ENCODE data around the gene PLA2G15. TPM values are rescaled to one million over a fixed set of nuclear protein-coding genes. Genes with fewer than 3 reads are reported as not detected.

The PLA2G15 gene
- total RNA-seq, 4 donors from 2014 or later = 20.8 to 40.3 (median 38.4) TPM

DNA sequence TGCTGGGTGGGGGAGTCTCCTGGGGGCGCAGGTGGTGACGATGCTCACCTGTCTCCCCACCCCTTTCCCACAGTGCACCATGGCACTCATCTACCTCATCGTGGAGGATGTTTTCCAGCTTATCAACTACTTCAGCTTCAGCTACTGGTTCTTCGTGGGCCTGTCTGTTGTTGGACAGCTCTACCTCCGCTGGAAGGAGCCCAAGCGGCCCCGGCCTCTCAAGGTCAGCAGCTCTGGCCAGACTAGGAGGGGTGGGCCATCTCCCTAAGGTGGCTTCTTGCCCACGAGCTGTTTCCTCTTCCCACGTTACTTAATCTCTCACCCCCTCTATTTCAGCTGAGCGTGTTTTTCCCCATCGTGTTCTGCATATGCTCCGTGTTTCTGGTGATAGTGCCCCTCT lies 51.1 kb downstream of the PLA2G15 start:
- no peaks in the 10 kb centered on the region for H3K9me3 ChIP-seq
- intact Hi-C loops (cut with DNase I) = no loop called here
- H3K27ac ChIP-seq = no peak overlapping the region
- H3K27me3 ChIP-seq = no peaks in the 10 kb centered on the region
- WGBS, 2 donors = 83 to 86% methylated on average over 12 of the region's 12 CpGs
- DNase-seq = no peak
- no peak overlapping the region for H3K4me3 ChIP-seq (replicated peaks in 1 of 3)
- H3K36me3 ChIP-seq = peaks cover 70 to 74% of the 10 kb centered on the region in 2 donors
- TF ChIP-seq POLR2A (IDR thresholded peaks at IDR 0.05) = no peak
- peaks cover 0 to 20% of the 10 kb centered on the region in 2 donors for H3K4me1 ChIP-seq

DNA sequence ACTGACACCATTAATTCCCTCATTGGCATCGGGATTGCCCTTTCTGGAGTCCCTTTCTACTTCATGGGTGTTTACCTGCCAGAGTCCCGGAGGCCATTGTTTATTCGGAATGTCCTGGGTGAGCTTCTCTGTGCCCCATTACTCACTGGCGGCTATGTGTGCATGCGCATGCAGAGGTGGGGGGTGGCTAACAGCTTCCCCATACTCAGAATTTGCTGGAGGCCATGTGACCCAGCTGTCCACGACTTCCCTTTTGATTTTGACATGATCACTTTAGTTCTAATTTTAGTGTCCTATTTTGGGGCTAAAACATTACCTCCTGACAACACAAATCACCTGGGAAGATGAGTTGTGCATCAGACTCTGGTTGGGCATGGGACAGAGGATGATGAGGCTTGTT lies 51.5 kb downstream of the PLA2G15 start:
- peaks cover 0 to 20% of the 10 kb centered on the region in 2 donors for H3K4me1 ChIP-seq
- no peaks in the 10 kb centered on the region for H3K9me3 ChIP-seq
- TF ChIP-seq, protein P1, sequence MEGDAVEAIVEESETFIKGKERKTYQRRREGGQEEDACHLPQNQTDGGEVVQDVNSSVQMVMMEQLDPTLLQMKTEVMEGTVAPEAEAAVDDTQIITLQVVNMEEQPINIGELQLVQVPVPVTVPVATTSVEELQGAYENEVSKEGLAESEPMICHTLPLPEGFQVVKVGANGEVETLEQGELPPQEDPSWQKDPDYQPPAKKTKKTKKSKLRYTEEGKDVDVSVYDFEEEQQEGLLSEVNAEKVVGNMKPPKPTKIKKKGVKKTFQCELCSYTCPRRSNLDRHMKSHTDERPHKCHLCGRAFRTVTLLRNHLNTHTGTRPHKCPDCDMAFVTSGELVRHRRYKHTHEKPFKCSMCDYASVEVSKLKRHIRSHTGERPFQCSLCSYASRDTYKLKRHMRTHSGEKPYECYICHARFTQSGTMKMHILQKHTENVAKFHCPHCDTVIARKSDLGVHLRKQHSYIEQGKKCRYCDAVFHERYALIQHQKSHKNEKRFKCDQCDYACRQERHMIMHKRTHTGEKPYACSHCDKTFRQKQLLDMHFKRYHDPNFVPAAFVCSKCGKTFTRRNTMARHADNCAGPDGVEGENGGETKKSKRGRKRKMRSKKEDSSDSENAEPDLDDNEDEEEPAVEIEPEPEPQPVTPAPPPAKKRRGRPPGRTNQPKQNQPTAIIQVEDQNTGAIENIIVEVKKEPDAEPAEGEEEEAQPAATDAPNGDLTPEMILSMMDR (IDR thresholded peaks at IDR 0.05) = no peak
- no peak for TF ChIP-seq POLR2A (IDR thresholded peaks at IDR 0.05)
- H3K36me3 ChIP-seq = peaks cover 70 to 74% of the 10 kb centered on the region in 2 donors
- no peaks in the 10 kb centered on the region for H3K27me3 ChIP-seq
- no peak overlapping the region for H3K4me3 ChIP-seq (replicated peaks in 1 of 3)
- WGBS, 2 donors = 86 to 96% methylated on average over 6 of the region's 6 CpGs
- DNase-seq = no peak
- intact Hi-C loops (cut with DNase I) = no loop called here
- no peak overlapping the region for H3K27ac ChIP-seq

DNA sequence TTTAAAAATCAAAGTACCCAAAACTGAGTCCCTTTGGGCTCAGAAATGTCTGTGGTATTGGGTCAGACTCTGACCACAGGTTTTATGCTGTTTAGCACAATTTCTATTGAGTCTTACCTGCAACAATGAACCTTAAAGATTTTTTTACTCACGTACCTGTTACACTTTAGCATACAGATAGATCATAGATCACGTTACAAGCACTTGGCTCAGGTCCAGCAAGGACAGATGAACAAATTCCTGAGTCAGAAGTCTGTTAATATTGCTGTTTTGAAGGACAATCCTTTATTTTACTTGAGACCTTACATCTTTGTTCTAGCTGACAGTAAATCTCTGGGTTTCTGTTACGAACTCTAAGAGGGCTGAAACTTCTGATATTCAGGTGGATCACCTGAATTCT lies 52.7 kb downstream of the PLA2G15 start:
- TF ChIP-seq POLR2A (IDR thresholded peaks at IDR 0.05) = no peak
- TF ChIP-seq, protein P1 (IDR thresholded peaks at IDR 0.05) = no peak
- Histone ChIP-seq H3K4me3 (replicated peaks in 1 of 3) (no peak overlapping the region), H3K9me3 (no peaks in the 10 kb centered on the region), H3K27me3 (no peaks in the 10 kb centered on the region), H3K4me1 (peaks cover 0 to 20% of the 10 kb centered on the region in 2 donors), H3K36me3 (peaks cover 74 to 77% of the 10 kb centered on the region in 2 donors), H3K27ac (peak overlapping the region in 1 of 3 donors; percentile 60)
- 66 to 73% methylated on average over 3 of the region's 3 CpGs for WGBS, 2 donors
- no peak for DNase-seq
- intact Hi-C loops (cut with DNase I) = no loop called here

DNA sequence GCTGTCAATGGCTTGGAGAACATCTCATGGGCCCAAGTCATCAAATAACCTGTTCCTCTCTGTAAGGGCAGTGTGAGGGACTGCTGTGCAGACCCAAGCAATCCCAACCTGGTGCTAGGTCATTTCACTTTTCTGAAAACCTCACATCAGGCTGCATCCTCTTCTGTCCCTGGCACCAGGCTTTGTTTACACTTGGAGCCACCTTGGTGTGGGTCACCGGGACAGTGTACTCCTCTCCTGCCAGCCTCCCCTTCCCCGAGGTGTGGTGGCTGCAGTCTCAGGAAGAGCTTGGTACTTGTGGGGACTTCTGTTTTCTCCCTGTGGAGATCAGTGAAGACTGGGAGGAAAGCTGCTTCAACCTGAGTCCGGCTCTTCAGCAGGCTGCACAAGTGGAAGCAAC lies 53.1 kb downstream of the PLA2G15 start:
- TF ChIP-seq, protein P1 (IDR thresholded peaks at IDR 0.05) = no peak
- no peak for TF ChIP-seq POLR2A (IDR thresholded peaks at IDR 0.05)
- peaks cover 70 to 76% of the 10 kb centered on the region in 2 donors for H3K36me3 ChIP-seq
- H3K4me1 ChIP-seq = peaks cover 0 to 20% of the 10 kb centered on the region in 2 donors
- peak overlapping the region in 2 of 3 donors; percentile 18 to 60 for H3K27ac ChIP-seq
- DNase-seq = no peak
- H3K9me3 ChIP-seq = no peaks in the 10 kb centered on the region
- 90% methylated on average over 2 to 3 of the region's 3 CpGs for whole genome bisulfite sequencing, 2 donors
- no peak overlapping the region for H3K4me3 ChIP-seq (replicated peaks in 1 of 3)
- H3K27me3 ChIP-seq = no peaks in the 10 kb centered on the region
- intact Hi-C loops (cut with DNase I) = no loop called here

DNA sequence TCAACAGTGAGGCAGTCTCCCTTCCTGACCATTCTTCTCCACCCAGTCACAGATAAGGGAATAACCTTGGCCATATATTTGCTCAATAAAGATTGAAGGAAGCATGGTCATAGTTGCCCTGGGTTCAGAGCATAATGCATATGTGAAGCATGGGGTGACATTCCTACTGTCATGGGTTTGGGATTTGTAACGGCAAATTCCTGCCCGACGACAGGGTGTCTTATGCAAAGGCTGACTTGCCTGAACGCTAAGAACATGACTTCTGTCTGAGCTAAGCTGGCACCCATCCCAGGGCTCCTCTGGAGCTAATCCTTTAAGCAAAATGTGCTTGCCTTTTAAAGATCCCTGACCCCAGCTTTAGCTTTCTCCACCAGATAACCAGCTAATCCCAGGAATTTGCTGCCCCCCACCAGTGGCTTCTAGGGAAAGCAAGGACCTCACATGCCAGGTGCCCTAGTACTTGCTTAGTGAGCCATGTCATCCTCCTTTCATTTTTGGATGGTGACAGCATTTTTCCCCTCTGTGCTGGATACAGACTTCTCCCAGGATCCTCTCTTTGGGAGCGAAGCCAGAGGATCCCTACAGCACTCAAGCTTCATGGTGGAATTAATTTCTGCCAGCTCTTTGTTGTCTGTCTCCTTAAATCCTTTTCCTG lies 53.9 kb downstream of the PLA2G15 start:
- Histone ChIP-seq H3K27me3 (no peaks in the 10 kb centered on the region), H3K27ac (peak overlapping the region in 2 of 3 donors; percentile 18 to 60), H3K36me3 (peaks cover 65 to 73% of the 10 kb centered on the region in 2 donors), H3K9me3 (no peaks in the 10 kb centered on the region), H3K4me3 (replicated peaks in 1 of 3) (no peak overlapping the region), H3K4me1 (peaks cover 0 to 20% of the 10 kb centered on the region in 2 donors)
- WGBS, 2 donors = 41 to 56% methylated on average over 5 of the region's 5 CpGs
- peak; percentile 64 to 80 for DNase-seq
- intact Hi-C loops (cut with DNase I) = no loop called here
- no peak for TF ChIP-seq POLR2A (IDR thresholded peaks at IDR 0.05)
- TF ChIP-seq, protein P1 (IDR thresholded peaks at IDR 0.05) = no peak
